ENCODE data around the gene CD33. TPM values are rescaled to one million over a fixed set of nuclear protein-coding genes. Genes with fewer than 3 reads are reported as not detected.

CD33 gene
- total RNA-seq, 1 experiment from 2014 or later, result not detected

GRCh38 chr19:51242881-51243630, 18.2 kb downstream of the CD33 start:
- no TSS peak for BruUV-seq (replicated peaks)
- POLR2A ChIA-PET (ENCODE audit: low non-redundant PET), result no interaction called here
- Histone ChIP-seq H3K27ac (ENCODE audit: low read depth, low read length, poor library complexity, severe bottlenecking) (no peak overlapping the region), H3K9me3 (ENCODE audit: low read depth, low read length, poor library complexity, severe bottlenecking) (no peaks in the 10 kb centered on the region), H3K4me3 (ENCODE audit: low read depth, low read length, poor library complexity, severe bottlenecking) (no peak overlapping the region), H3K36me3 (ENCODE audit: insufficient read depth, low read length, poor library complexity, severe bottlenecking) (no peaks in the 10 kb centered on the region), H3K4me1 (ENCODE audit: insufficient read depth, low read length, poor library complexity, severe bottlenecking) (no peaks in the 10 kb centered on the region), H3K27me3 (replicated peaks; ENCODE audit: insufficient read depth, low read depth, low read length, poor library complexity) (peaks cover 28% of the 10 kb centered on the region)
- CTCF ChIA-PET, result no interaction called here
- no peak for DNase-seq (ENCODE audit: low spot score)
- no peak for TF ChIP-seq EZH2 (IDR thresholded peaks at IDR 0.05; ENCODE audit: borderline replicate concordance, low read depth, low read length, poor library complexity, severe bottlenecking)
- TF ChIP-seq, protein P1, sequence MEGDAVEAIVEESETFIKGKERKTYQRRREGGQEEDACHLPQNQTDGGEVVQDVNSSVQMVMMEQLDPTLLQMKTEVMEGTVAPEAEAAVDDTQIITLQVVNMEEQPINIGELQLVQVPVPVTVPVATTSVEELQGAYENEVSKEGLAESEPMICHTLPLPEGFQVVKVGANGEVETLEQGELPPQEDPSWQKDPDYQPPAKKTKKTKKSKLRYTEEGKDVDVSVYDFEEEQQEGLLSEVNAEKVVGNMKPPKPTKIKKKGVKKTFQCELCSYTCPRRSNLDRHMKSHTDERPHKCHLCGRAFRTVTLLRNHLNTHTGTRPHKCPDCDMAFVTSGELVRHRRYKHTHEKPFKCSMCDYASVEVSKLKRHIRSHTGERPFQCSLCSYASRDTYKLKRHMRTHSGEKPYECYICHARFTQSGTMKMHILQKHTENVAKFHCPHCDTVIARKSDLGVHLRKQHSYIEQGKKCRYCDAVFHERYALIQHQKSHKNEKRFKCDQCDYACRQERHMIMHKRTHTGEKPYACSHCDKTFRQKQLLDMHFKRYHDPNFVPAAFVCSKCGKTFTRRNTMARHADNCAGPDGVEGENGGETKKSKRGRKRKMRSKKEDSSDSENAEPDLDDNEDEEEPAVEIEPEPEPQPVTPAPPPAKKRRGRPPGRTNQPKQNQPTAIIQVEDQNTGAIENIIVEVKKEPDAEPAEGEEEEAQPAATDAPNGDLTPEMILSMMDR (conservative IDR thresholded peaks at IDR 0.05; ENCODE audit: low read depth, low read length), result no peak
- intact Hi-C loops (cut with micrococcal nuclease; ENCODE audit: unreplicated experiment), result no loop called here

GRCh38 chr19:51246164-51246552, 21.3 kb downstream of the CD33 start:
- H3K4me1 ChIP-seq (ENCODE audit: insufficient read depth, low read length, poor library complexity, severe bottlenecking), result no peaks in the 10 kb centered on the region
- no peaks in the 10 kb centered on the region for H3K9me3 ChIP-seq (ENCODE audit: low read depth, low read length, poor library complexity, severe bottlenecking)
- intact Hi-C loops (cut with micrococcal nuclease; ENCODE audit: unreplicated experiment), result no loop called here
- ChIA-PET CTCF (no interaction called here), POLR2A (ENCODE audit: low non-redundant PET) (no interaction called here)
- no peak overlapping the region for H3K4me3 ChIP-seq (ENCODE audit: low read depth, low read length, poor library complexity, severe bottlenecking)
- DNase-seq (ENCODE audit: low spot score), result no peak
- no peaks in the 10 kb centered on the region for H3K36me3 ChIP-seq (ENCODE audit: insufficient read depth, low read length, poor library complexity, severe bottlenecking)
- H3K27me3 ChIP-seq (replicated peaks; ENCODE audit: insufficient read depth, low read depth, low read length, poor library complexity), result peaks cover under 1% of the 10 kb centered on the region
- H3K27ac ChIP-seq (ENCODE audit: low read depth, low read length, poor library complexity, severe bottlenecking), result no peak overlapping the region
- TF ChIP-seq, protein P1 (conservative IDR thresholded peaks at IDR 0.05; ENCODE audit: low read depth, low read length), result no peak
- TF ChIP-seq EZH2 (IDR thresholded peaks at IDR 0.05; ENCODE audit: borderline replicate concordance, low read depth, low read length, poor library complexity, severe bottlenecking), result no peak
- no TSS peak for BruUV-seq (replicated peaks)

- H3K4me3 ChIP-seq (ENCODE audit: low read depth, low read length, poor library complexity, severe bottlenecking), result no peak overlapping the region
- no peak overlapping the region for H3K27ac ChIP-seq (ENCODE audit: low read depth, low read length, poor library complexity, severe bottlenecking)
- no peaks in the 10 kb centered on the region for H3K9me3 ChIP-seq (ENCODE audit: low read depth, low read length, poor library complexity, severe bottlenecking)
- intact Hi-C loops (cut with micrococcal nuclease; ENCODE audit: unreplicated experiment), result no loop called here
- no peaks in the 10 kb centered on the region for H3K4me1 ChIP-seq (ENCODE audit: insufficient read depth, low read length, poor library complexity, severe bottlenecking)
- DNase-seq (ENCODE audit: low spot score), result no peak
- ChIA-PET POLR2A (ENCODE audit: low non-redundant PET) (no interaction called here), CTCF (no interaction called here)
- no peaks in the 10 kb centered on the region for H3K27me3 ChIP-seq (replicated peaks; ENCODE audit: insufficient read depth, low read depth, low read length, poor library complexity)
- H3K36me3 ChIP-seq (ENCODE audit: insufficient read depth, low read length, poor library complexity, severe bottlenecking), result no peaks in the 10 kb centered on the region
- TF ChIP-seq, protein P1 (conservative IDR thresholded peaks at IDR 0.05; ENCODE audit: low read depth, low read length), result no peak
- no peak for TF ChIP-seq EZH2 (IDR thresholded peaks at IDR 0.05; ENCODE audit: borderline replicate concordance, low read depth, low read length, poor library complexity, severe bottlenecking)
- BruUV-seq (replicated peaks), result no TSS peak
Measured at GRCh38 chr19:51247972-51248590, 23.2 kb downstream of the CD33 start.

Data from A673 (cell line).